Measurements from ENCODE around the gene WDR33.
"Not testable (repeated sequence)": the region's sequence is repeated elsewhere in the genome, so short reads cannot be mapped to it uniquely, and the experiment has no call there.

WDR33 gene

DNA sequence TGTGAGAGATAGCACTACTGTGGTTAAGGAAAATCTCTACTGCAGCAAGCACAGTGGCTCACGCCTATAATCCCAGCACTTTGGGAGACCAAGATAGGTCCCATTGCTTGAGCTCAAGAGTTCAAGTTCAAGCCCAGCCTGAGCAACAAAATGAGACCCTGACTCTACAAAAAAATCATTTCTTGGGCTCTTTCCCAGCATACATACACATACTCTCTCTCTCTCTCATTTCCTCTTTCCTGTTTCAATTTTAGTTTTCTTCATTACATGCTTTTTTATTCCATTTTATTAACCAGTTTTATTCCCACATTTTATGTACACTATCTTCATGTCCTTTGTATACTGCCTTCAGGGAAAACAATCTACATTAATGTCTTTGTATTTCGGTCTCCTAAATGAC lies 14.6 kb downstream of the WDR33 start:
- in situ Hi-C loops (cut with HindIII; ENCODE audit: low pct_unique_long_range_greater_than_20kb, low sequenced_read_pairs), result no loop called here
- no peak for TF ChIP-seq JUND (IDR thresholded peaks at IDR 0.05; ENCODE audit: low read depth)
- DNase-seq (ENCODE audit: low read depth in 1 of 2, low spot score in 1 of 2), result no peak

DNA sequence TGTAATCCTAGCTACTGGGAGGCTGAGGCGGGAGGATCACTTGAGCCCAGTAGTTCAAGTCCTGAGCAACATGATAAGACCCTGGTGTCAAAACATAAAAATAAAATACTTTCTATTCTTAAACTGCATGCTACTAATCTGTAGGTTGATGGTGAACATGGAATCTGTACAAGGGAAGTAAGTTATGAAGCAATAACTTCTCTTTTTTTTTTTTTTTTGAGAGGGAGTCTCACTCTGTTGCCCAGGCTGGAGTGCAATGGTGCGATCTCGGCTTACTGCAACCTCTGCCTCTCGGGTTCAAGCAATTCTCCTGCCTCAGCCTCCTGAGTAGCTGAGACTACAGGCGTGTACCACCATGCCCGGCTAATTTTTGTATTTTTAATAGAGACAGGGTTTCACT lies 16.1 kb downstream of the WDR33 start:
- in situ Hi-C loops (cut with HindIII; ENCODE audit: low pct_unique_long_range_greater_than_20kb, low sequenced_read_pairs); DNase-seq (ENCODE audit: low read depth in 1 of 2, low spot score in 1 of 2): not testable (repeated sequence)

DNA sequence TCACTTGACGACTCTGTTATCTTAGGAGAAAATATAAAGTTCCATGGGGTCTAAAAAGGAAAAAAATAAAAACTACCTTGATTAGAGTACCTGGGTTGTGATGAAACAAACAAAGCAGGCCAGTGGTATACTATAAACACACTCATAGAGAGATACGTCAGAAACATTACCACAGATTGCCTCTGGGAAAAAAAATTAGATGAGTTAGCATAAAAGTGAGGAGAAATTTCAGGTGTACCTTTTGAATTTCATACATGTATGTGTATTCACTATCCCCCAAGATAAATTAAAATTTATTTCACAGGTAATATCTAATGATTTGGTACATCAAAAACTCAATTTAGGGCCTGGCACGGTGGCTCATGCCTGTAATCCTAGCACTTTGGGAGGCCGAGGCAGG lies 18.2 kb downstream of the WDR33 start:
- no peak for DNase-seq (ENCODE audit: low read depth in 1 of 2, low spot score in 1 of 2)
- no peak for TF ChIP-seq JUND (IDR thresholded peaks at IDR 0.05; ENCODE audit: low read depth)
- in situ Hi-C loops (cut with HindIII; ENCODE audit: low pct_unique_long_range_greater_than_20kb, low sequenced_read_pairs), result no loop called here

DNA sequence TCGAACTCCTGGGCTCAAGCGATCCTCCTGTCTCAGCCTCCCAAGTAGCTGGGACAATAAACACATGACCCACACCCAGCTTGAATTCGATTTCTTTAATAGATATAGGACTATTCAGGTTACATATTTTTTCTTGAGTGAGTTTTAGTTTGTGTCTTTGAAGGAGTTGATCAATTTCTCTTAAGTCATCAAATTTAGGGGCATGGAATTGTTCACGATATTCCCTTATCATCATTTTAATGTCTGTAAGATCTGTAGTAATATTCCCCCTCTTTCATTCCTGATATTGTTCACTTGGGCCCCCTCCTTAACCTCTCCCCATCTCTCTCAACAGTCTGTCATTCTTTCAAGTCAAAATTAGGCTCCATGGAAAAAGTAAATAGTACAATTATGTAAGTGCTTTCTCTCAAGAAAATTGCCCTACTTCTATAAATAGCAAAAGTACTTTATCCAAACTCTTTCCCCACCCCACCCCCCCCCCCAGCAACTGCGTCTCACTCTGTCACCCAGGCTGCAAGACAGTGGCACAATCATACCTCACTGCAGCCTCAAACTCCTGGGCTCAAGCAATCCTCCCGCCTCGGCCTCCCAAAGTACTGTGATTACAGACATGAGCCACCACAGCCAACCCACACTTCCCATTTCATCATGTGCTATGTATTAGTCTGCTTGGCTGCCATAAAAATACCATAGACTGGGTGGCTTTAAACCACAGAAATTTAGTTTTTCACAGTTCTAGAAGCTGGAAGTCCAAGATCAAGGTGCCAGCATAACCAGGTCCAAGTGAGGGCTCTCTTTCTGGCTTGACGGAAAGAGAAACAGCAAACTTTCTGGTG lies 20.1 kb downstream of the WDR33 start:
- TF ChIP-seq JUND (IDR thresholded peaks at IDR 0.05; ENCODE audit: low read depth), result no peak
- in situ Hi-C loops (cut with HindIII; ENCODE audit: low pct_unique_long_range_greater_than_20kb, low sequenced_read_pairs), result no loop called here
- no peak for DNase-seq (ENCODE audit: low read depth in 1 of 2, low spot score in 1 of 2)

DNA sequence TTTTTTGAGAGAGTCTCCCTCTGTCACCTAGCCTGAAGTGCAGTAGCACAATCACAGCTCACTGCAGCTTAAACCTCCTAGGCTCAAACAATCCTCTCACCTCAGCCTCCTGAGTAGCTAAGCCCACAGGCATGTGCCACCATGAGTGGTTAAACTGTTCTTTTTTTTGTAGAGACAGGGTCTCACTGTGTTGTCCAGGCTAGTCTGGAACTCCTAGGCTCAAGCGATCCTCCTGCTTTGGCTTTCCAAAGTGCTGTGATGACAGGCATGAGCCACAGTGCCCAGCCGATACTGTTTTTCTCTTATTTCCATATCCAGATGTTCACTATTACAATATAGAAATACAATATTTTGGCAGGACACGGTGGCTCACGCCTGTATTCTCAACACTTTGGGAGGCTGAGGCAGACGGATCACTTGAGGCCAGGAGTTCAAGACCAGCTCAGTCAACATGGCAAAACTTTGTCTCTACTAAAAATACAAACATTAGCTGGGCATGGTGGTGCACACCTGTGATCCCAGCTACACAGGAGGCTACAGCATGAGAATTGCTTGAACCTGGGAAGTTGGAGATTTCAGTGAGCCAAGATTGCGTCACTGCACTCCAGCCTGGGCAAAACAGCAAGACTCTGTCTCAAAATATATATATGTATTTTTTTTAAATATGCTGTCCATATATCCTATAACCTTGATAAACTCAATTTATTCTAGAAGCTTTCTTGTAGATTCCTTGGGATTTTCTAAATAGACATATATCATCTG lies 24.7 kb downstream of the WDR33 start:
- no peak for DNase-seq (ENCODE audit: low read depth in 1 of 2, low spot score in 1 of 2)
- in situ Hi-C loops (cut with HindIII; ENCODE audit: low pct_unique_long_range_greater_than_20kb, low sequenced_read_pairs), result no loop called here
- no peak for TF ChIP-seq JUND (IDR thresholded peaks at IDR 0.05; ENCODE audit: low read depth)

DNA sequence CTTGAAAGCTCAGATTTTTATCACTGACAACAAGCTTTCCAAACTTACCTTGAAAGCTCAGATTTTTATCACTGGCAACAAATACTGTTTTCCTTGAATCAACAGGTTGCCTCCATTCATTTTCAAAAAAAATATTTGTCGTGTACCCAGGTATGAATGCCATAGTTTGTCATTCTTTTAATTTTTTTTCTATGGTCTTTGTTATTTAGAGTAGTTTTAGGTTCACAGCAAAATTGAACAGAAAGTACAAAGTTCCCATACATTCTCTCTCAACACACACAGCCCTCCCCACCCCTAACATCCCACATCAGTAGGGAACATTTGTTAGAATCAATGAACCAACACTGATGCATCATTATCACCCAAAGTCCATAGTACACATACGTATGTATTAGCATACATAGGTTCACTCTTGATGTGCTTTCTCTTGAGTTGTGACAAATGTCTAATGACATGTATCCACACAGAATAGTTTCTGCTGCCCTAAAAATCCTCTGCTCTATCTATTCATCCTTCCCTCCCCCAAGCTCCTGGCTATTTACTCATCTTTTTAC lies 25.9 kb downstream of the WDR33 start:
- no peak for TF ChIP-seq JUND (IDR thresholded peaks at IDR 0.05; ENCODE audit: low read depth)
- DNase-seq (ENCODE audit: low read depth in 1 of 2, low spot score in 1 of 2), result no peak
- in situ Hi-C loops (cut with HindIII; ENCODE audit: low pct_unique_long_range_greater_than_20kb, low sequenced_read_pairs), result no loop called here

DNA sequence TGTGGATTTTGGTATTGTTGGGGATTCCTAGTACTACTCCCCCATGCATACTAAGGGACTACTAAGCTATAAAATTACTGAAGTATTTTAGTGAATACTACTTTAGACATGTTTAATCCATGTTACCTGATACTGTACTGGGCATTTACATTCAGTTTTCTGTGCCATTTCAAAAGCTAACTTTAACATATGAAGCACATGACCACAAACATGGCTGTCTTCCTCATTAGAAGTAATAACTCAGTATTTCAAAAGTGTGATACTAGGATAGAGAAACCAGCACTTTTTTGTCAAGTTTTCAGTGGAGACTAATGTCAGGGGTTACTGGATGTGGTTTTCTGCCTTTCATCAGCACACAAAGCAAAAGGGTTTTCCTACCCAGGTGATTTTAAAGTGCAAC lies 27.9 kb downstream of the WDR33 start:
- in situ Hi-C loops (cut with HindIII; ENCODE audit: low pct_unique_long_range_greater_than_20kb, low sequenced_read_pairs), result no loop called here
- DNase-seq (ENCODE audit: low read depth in 1 of 2, low spot score in 1 of 2), result no peak
- TF ChIP-seq JUND (IDR thresholded peaks at IDR 0.05; ENCODE audit: low read depth), result no peak

DNA sequence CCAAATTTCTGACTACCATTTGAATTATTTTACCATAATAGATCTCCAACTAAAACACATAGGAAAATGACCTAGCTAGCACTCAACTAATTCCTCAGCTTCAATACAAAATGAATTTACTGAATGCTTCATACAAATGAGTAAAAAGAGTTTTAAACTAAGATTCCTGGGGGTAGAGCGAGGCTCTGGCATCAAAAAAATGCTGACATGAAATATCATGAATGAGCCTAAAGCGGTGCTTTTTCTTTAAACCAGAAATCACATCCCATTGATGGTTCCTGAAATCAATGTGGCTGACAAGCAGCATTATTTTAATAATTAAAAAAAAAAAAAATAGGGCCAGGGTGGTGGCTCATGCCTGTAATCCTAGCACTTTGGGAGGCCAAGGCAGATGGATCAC lies 32.1 kb downstream of the WDR33 start:
- TF ChIP-seq JUND (IDR thresholded peaks at IDR 0.05; ENCODE audit: low read depth), result no peak
- in situ Hi-C loops (cut with HindIII; ENCODE audit: low pct_unique_long_range_greater_than_20kb, low sequenced_read_pairs), result no loop called here
- no peak for DNase-seq (ENCODE audit: low read depth in 1 of 2, low spot score in 1 of 2)

DNA sequence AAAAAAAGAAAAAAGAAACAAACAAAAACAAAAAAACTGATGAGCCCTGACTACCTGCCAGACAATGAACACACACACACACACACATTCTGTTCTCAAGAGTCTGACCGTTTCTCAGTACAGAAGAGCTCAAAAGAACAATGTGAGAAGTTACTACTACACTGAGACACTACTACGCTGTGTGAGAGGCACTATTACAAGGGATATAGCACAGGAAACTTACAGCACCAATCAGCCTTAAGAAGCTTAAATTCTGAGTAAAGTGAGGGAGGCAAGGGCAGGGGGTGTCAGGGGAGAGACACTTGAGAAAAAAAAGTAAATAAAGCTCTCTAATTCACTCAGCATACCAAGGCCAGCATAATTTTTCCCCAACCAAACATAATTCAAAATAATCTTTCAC lies 32.5 kb downstream of the WDR33 start:
- DNase-seq (ENCODE audit: low read depth in 1 of 2, low spot score in 1 of 2), result no peak
- in situ Hi-C loops (cut with HindIII; ENCODE audit: low pct_unique_long_range_greater_than_20kb, low sequenced_read_pairs), result no loop called here
- TF ChIP-seq JUND (IDR thresholded peaks at IDR 0.05; ENCODE audit: low read depth), result no peak

DNA sequence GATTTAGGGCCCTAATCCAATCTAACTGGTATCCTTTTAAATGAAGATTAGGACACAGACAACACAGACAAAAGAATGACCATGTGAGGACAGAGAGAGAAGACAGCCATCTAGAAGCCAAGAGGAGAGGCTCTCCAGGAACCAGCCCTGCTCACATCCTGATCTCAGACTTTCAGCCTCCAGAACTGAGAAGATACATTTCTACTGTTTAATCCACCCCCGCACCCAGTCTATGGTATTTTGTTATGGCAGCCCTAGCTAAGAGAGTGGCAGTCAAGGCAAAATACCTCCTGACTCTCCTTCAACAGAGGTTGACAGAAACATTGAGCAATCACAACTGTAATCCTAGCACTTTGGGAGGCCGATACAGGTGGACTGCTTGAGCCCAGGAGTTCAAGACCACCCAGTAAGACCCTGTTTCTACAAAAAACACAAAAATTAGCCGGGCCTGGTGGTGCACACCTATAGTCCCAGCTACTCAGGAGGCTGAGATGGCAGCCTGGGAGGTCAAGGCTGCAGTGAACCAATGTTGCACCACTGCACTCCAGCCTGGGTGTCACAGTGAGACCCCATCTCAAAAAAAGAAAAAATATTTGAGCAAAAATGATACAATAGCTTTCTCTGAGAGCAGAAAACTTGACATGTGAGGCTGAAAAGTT lies 34.7 kb downstream of the WDR33 start:
- no peak for TF ChIP-seq JUND (IDR thresholded peaks at IDR 0.05; ENCODE audit: low read depth)
- in situ Hi-C loops (cut with HindIII; ENCODE audit: low pct_unique_long_range_greater_than_20kb, low sequenced_read_pairs), result no loop called here
- DNase-seq (ENCODE audit: low read depth in 1 of 2, low spot score in 1 of 2), result no peak

DNA sequence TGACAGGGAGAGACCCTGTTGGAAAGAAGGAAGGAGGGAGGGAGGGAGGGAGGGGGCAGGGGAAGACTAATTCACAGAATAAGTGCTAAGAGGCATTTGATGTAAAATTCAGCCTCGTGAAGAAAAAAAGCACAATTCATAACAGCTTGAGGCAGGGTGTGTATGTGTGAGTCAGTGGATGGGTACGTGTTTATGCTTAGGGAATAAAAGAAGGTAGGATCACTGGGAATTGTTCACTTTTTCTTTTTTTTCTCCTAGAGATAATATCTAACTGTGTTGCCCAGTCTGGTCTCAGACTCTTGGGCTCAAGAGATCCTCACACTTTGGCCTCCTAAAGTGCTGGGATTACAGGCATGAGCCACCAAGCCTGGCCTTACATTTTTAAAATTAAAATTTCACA lies 39.2 kb downstream of the WDR33 start:
- in situ Hi-C loops (cut with HindIII; ENCODE audit: low pct_unique_long_range_greater_than_20kb, low sequenced_read_pairs), result no loop called here
- DNase-seq (ENCODE audit: low read depth in 1 of 2, low spot score in 1 of 2), result no peak
- no peak for TF ChIP-seq JUND (IDR thresholded peaks at IDR 0.05; ENCODE audit: low read depth)

DNA sequence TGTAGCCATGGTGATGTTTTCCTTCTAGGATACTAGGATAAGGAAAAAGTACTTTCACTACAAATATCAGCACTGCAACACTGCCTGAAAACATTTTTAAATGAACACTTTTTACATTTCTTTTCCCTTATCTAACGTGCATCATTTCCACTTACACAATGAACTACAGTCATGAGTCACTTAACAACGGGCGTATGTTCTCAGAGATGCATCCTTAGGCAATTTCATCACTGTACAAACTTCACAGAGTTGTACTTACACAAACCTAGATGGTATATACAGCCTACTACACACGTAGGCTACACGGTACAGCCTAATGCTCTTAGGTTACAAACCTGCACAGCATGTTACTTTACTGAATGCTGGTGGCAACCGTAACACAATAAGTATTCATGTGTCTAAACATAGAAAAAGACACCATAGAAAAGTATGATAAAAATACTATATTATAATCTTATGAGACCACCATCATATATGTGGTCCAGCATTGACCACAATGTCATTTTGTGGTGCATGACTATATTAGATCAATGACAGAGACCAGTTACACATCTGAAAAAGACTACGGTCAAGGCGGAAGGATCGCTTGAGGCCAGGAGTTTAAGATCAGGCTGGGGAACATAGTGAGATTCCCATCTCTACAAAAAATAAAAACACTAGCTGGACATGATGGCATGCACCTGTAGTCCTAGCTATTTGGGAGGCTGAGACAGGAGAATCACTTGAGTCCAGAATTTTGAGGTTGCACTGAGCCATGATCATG lies 39.8 kb downstream of the WDR33 start:
- DNase-seq (ENCODE audit: low read depth in 1 of 2, low spot score in 1 of 2), result peak in 1 of 2 experiments; percentile 6
- TF ChIP-seq JUND (IDR thresholded peaks at IDR 0.05; ENCODE audit: low read depth), result no peak
- in situ Hi-C loops (cut with HindIII; ENCODE audit: low pct_unique_long_range_greater_than_20kb, low sequenced_read_pairs), result no loop called here

DNA sequence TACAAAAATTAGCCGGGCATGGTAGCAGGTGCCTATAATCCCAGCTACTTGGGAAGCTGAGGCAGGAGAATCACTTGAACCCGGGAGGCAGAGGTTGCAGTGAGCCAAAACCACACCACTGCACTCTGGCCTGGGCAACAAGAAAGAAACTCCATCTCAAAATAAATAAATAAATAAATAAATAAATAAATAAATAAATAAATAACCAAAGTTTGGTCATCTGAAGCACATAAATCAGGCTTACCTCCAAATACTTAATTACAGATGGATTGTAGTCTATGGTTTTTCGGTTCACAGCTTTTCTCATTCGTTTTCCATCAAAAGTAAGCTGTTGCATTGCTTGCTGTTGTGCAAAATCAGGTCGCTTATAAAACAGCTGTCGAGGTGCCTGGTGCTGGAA lies 40.4 kb downstream of the WDR33 start:
- DNase-seq (ENCODE audit: low read depth in 1 of 2, low spot score in 1 of 2); in situ Hi-C loops (cut with HindIII; ENCODE audit: low pct_unique_long_range_greater_than_20kb, low sequenced_read_pairs): not testable (repeated sequence)
